Ascending aorta (tissue), 2 donors: ENCODE data around the gene SLC5A3. TPM values are rescaled to one million over a fixed set of nuclear protein-coding genes. Genes with fewer than 3 reads are reported as not detected.

ENCODE experiments used
- DNase-seq, 2 donors: peaks; one replicate each; pipeline ENCODE4 v3.0.0-alpha.2; 2019; ENCODE audit warnings: low spot score in 2 of 2
- H3K27ac ChIP-seq, 2 donors: fragments of 200-600 bp; sonication (generic); one replicate each; pipeline ENCODE4 v1.5.1; 2016 to 2017; ENCODE audit warnings: mild to moderate bottlenecking in 1 of 2
- H3K27me3 ChIP-seq: fragments of 200-600 bp; sonication (generic); one replicate; pipeline ENCODE4 v1.5.1; 2017
- H3K36me3 ChIP-seq, 2 donors: fragments of 200-600 bp; sonication (generic); one replicate each; pipeline ENCODE4 v1.5.1; 2016
- H3K4me1 ChIP-seq, 2 donors: fragments of 200-600 bp; sonication (generic); one replicate each; pipeline ENCODE4 v1.5.1; 2016 to 2017; ENCODE audit warnings: mild to moderate bottlenecking in 1 of 2
- H3K4me3 ChIP-seq, 2 donors: fragments of 200-600 bp; sonication (generic); one replicate each; pipeline ENCODE4 v1.5.1; 2016 to 2017; ENCODE audit warnings: mild to moderate bottlenecking in 1 of 2
- H3K9me3 ChIP-seq, 2 donors: fragments of 200-600 bp; sonication (generic); one replicate each; pipeline ENCODE4 v1.5.1; 2016
- CTCF ChIP-seq, 3 experiments: fragments of 200-600 bp in 2 of 3; fragments of 450-650 bp in 1 of 3; sonication (generic) in 2 of 3; IDR thresholded peaks; one replicate each; pipeline ENCODE4 v1.5.1; 2016 to 2019; ENCODE audit warnings: antibody characterized with exemption in 3 of 3, mild to moderate bottlenecking in 1 of 3, moderate library complexity in 1 of 3
- intact Hi-C: fragments of 100-400 bp; cut with DNase I; formaldehyde crosslinking; loops from one replicate; pipeline ENCODE4 v1.15.1; 2023
- total RNA-seq: library from RNA; depleted of rRNA; stranded (reverse); fragments of >200 nt; gene quantifications from one replicate; pipeline ENCODE4 v1.1.0, GENCODE V29; 2016

SLC5A3 gene
- total RNA-seq: 8.4 TPM

DNA sequence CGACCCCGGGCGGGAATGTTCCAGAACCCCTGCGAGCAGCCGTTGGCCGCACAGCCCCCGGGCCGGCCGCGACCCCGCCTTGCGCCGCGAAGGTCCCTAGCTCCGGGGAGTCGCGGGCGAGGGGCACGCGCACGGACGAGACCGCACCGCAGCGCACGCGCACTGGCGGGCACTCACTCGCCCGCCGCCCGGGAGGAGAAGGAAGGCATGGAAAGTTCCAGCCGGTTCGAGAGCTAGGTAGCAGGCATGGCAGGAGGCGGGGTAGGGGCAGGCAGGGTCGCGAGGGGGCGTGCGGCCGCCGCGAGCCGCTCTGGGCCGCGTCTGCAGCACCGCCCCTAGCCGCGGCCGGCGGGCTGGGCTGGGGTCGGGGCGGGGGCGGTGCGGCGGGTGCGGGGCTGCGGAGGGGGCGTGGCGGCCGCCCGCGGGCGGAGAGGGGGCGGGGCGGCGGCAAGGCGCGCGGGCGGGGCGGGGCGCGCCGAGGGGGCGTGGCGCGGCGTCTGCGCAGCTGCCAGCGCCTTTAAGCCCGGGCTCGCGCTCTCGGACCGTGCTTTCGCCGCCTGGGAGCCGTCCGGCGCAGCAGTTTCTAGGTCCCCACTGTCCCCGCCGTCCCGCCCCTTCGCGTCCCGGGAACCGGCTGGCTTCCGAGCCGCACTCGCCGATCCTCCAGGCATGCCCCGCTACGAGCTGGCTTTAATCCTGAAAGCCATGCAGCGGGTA lies at the start of gene SLC5A3, which contains the start of gene MRPS6:
Gene SLC5A3 (plus strand): TSS at position 547 of the 717 bp plus-strand sequence. CDS start 21,621 bp downstream, outside the sequence.
Gene MRPS6 (plus strand): TSS at position 547 of the 717 bp plus-strand sequence. CDS start 123 bp downstream, at position 670.
- peak in 1 of 2 donors; percentile 90 for DNase-seq
- Histone ChIP-seq H3K4me1 (peaks cover 7 to 15% of the 10 kb centered on the region in 2 donors), H3K27ac (peak within 1 kb of the TSS; percentile 74 to 92), H3K4me3 (peak within 1 kb of the TSS; percentile 75 to 93), H3K27me3 (no peaks in the 10 kb centered on the region), H3K36me3 (no peaks in the 10 kb centered on the region), H3K9me3 (no peaks in the 10 kb centered on the region)
- intact Hi-C loops: loop anchor here (2.0 kb wide), 1 partner anchor 56 kb away; no protein-coding TSS in a partner anchor
- no peak for TF ChIP-seq CTCF (IDR thresholded peaks at IDR 0.05)

DNA sequence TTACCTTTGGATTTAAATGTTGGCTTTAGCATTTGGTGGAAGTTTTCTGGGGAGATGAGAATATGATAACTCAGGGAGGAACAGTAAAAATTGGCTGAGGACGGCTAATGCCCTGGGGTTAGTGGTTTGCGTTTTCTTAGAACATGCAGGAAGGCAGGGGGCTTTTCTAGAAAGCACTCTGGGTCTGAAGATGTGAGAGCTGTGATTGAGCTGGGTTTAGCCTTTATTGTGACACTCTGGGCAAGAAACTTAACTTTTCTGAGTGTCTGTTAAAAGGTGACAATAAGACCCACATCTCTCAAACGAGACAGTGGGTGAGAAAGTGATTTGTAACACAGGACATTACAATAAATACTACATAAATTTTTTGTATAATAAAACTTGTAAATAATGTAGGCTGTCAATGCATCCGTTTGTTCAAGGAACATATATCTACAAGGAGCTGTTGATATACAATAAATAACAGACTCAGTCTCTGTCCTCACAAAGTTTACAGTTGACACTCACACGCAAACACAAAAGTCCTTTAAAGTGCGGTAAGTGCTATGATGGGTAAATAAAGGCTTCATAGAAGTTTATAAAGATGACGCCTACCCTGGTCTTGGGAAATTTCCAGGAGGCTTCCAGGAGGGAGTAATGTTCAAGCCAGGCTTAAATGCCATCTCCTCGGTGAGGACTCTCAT lies 49.5 kb upstream of the SLC5A3 start:
- intact Hi-C loops: no loop called here
- Histone ChIP-seq H3K9me3 (no peaks in the 10 kb centered on the region), H3K36me3 (no peaks in the 10 kb centered on the region), H3K4me1 (peaks cover 0 to 5% of the 10 kb centered on the region in 2 donors), H3K27ac (no peak overlapping the region), H3K4me3 (no peak overlapping the region), H3K27me3 (no peaks in the 10 kb centered on the region)
- no peak for TF ChIP-seq CTCF (IDR thresholded peaks at IDR 0.05)
- no peak for DNase-seq

- Histone ChIP-seq H3K36me3 (no peaks in the 10 kb centered on the region), H3K4me3 (no peak overlapping the region), H3K27me3 (no peaks in the 10 kb centered on the region), H3K4me1 (peaks cover 0 to 5% of the 10 kb centered on the region in 2 donors), H3K9me3 (no peaks in the 10 kb centered on the region), H3K27ac (no peak overlapping the region)
- no peak for TF ChIP-seq CTCF (IDR thresholded peaks at IDR 0.05)
- DNase-seq: no peak
- intact Hi-C loops: no loop called here
These were observed 49.0 kb upstream of the SLC5A3 start for GRCh38 chr21:34024374-34024693.

DNA sequence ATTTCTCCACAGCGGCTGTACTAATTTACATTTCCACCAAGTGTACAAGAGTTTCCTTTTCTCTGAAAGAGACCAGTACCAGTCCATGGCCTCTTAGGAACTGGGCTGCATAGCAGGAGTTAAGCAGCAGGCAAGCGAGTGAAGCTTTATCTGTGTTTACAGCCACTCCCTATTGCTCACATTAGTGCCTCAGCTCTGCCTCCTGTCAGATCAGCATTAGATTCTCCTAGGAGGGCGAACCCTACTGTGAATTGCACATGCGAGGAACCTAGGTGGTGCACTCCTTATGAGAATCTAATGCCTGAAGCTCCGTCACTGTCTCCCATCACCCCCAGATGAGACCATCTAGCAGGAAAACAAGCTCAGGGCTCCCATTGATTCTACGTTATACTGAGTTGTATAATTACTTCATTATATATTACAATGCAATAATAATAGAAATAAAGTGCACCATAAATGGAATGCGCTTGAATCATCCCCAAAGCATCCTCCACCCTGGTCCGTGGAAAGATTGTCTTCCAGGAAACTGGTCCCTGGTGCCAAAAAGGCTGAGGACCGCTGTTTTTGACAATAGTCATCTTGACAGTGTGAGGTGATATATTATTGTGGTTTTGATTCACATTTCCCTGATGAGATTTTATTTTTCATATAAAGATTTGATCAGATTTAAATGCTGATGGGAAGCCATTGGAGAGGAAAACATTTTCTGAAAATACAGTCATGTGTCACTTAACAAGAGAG lies 45.5 kb upstream of the SLC5A3 start:
- intact Hi-C loops: no loop called here
- H3K9me3 ChIP-seq: no peaks in the 10 kb centered on the region
- no peaks in the 10 kb centered on the region for H3K4me1 ChIP-seq
- no peak overlapping the region for H3K27ac ChIP-seq
- no peak overlapping the region for H3K4me3 ChIP-seq
- no peaks in the 10 kb centered on the region for H3K36me3 ChIP-seq
- DNase-seq: no peak
- TF ChIP-seq CTCF (IDR thresholded peaks at IDR 0.05): no peak
- no peaks in the 10 kb centered on the region for H3K27me3 ChIP-seq

- H3K4me1 ChIP-seq: no peaks in the 10 kb centered on the region
- peak in 1 of 2 donors; percentile 68 for DNase-seq
- intact Hi-C loops: no loop called here
- H3K36me3 ChIP-seq: no peaks in the 10 kb centered on the region
- no peaks in the 10 kb centered on the region for H3K27me3 ChIP-seq
- H3K4me3 ChIP-seq: no peak overlapping the region
- no peak for TF ChIP-seq CTCF (IDR thresholded peaks at IDR 0.05)
- no peaks in the 10 kb centered on the region for H3K9me3 ChIP-seq
- H3K27ac ChIP-seq: no peak overlapping the region
These were observed 43.4 kb upstream of the SLC5A3 start for GRCh38 chr21:34029743-34030528.
